Astrocyte (in vitro differentiated cells and primary cell): ENCODE results near the gene PROSER1. TPM values are rescaled to one million over a fixed set of nuclear protein-coding genes. Genes with fewer than 3 reads are reported as not detected.

ENCODE experiments used
- DNase-seq: peaks from one replicate; pipeline ENCODE4 v3.0.0-alpha.2; 2010; ENCODE audit warnings: low read depth
- FAIRE-seq: peaks from 2 replicates; lab custom pipeline; 2011; peaks lifted over from hg19 to GRCh38; lab: Jason Lieb, UNC
- H2AFZ ChIP-seq: 2 replicates; pipeline ENCODE4 v1.6.0; 2012; ENCODE audit warnings: low read depth, low read length, inconsistent platforms
- H3K27ac ChIP-seq: 2 replicates; pipeline ENCODE4 v1.5.1; 2011; ENCODE audit warnings: low read depth, low read length, inconsistent platforms
- H3K27me3 ChIP-seq: 2 replicates; pipeline ENCODE4 v1.6.0; 2011; ENCODE audit warnings: low read length, inconsistent platforms; ENCODE audit not compliant: insufficient read depth
- H3K36me3 ChIP-seq: 2 replicates; pipeline ENCODE4 v1.5.1; 2011; ENCODE audit warnings: low read length, inconsistent platforms; ENCODE audit not compliant: insufficient read depth
- H3K4me1 ChIP-seq: 2 replicates; pipeline ENCODE4 v1.5.1; 2011; ENCODE audit warnings: low read length, inconsistent platforms; ENCODE audit not compliant: insufficient read depth
- H3K4me2 ChIP-seq: 2 replicates; pipeline ENCODE4 v1.6.0; 2012; ENCODE audit warnings: low read length, inconsistent platforms
- H3K4me3 ChIP-seq: 2 replicates; pipeline ENCODE4 v1.5.1; 2011; ENCODE audit warnings: low read depth, mild to moderate bottlenecking, low read length, inconsistent platforms; ENCODE audit not compliant: insufficient read depth
- H3K79me2 ChIP-seq: 2 replicates; pipeline ENCODE4 v1.6.0; 2012; ENCODE audit warnings: mild to moderate bottlenecking, low read length, inconsistent platforms; ENCODE audit not compliant: insufficient read depth
- H3K9ac ChIP-seq: 2 replicates; pipeline ENCODE4 v1.6.0; 2012; ENCODE audit warnings: mild to moderate bottlenecking, low read length, inconsistent platforms
- H3K9me3 ChIP-seq: 2 replicates; pipeline ENCODE4 v1.5.1; 2012; ENCODE audit warnings: low read depth, mild to moderate bottlenecking, low read length, inconsistent platforms; ENCODE audit not compliant: insufficient read depth
- H4K20me1 ChIP-seq: 2 replicates; pipeline ENCODE4 v1.6.0; 2012; ENCODE audit warnings: low read length, inconsistent platforms; ENCODE audit not compliant: insufficient read depth
- H3K27ac Mint-ChIP-seq: one replicate; pipeline ENCODE4 v1.8.0; 2021; ENCODE audit warnings: mild to moderate bottlenecking, mixed read lengths; ENCODE audit not compliant: unreplicated experiment
- H3K27me3 Mint-ChIP-seq: one replicate; pipeline ENCODE4 v1.8.0; 2021; ENCODE audit warnings: low read depth, mixed read lengths; ENCODE audit not compliant: unreplicated experiment
- H3K36me3 Mint-ChIP-seq: one replicate; pipeline ENCODE4 v1.8.0; 2021; ENCODE audit warnings: low read depth, mixed read lengths; ENCODE audit not compliant: unreplicated experiment
- H3K4me1 Mint-ChIP-seq: one replicate; pipeline ENCODE4 v1.8.0; 2021; ENCODE audit warnings: low read depth, mixed read lengths; ENCODE audit not compliant: unreplicated experiment
- H3K4me3 Mint-ChIP-seq: one replicate; pipeline ENCODE4 v1.8.0; 2021; ENCODE audit warnings: mild to moderate bottlenecking, moderate library complexity, mixed read lengths; ENCODE audit not compliant: unreplicated experiment
- H3K9me3 Mint-ChIP-seq: one replicate; pipeline ENCODE4 v1.8.0; 2021; ENCODE audit warnings: mild to moderate bottlenecking, mixed read lengths; ENCODE audit not compliant: unreplicated experiment
- EZH2 ChIP-seq: IDR thresholded peaks from 2 replicates; pipeline ENCODE4 v1.6.1; 2012; ENCODE audit warnings: mild to moderate bottlenecking, low read length, inconsistent platforms; ENCODE audit not compliant: insufficient read depth
- total RNA-seq: library from RNA; stranded (reverse); gene quantifications from 2 replicates; pipeline ENCODE4 v1.2.1, GENCODE V29; 2021
- TF ChIP-seq, protein P1 (sequence below): IDR thresholded peaks from 2 replicates; pipeline ENCODE4 v1.5.1; 2011; ENCODE audit warnings: low read depth, mild to moderate bottlenecking, inconsistent platforms, low read length, moderate library complexity; ENCODE audit not compliant: insufficient read depth

PROSER1 gene
- total RNA-seq, 1 donor from 2014 or later = 35.3 TPM

DNA sequence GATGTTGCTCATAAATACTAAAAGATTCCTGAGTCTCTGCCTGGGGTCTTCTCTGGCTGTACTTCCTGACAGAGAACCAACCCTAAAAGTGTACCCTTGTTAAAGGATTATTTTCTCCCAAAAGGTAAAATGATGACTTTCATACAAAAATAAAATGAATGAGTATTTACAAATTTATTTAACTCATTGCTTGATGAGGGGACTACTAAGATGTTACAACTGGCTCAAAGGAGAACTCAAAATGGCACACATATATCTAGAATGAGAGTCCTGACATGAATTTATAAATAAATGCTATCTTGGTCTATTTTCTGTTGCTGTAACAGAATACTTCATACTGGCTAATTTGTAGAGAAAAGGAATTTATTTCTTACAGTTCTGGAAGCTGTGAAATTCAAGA, 77.7 kb downstream of the PROSER1 start:
- FAIRE-seq (no peak), DNase-seq (no peak)
- Mint-ChIP-seq H3K9me3 (peaks cover 11% of the 10 kb centered on the region), H3K36me3 (no peaks in the 10 kb centered on the region), H3K4me3 (no peak overlapping the region), H3K27me3 (peaks cover 4% of the 10 kb centered on the region), H3K27ac (no peak overlapping the region), H3K4me1 (no peaks in the 10 kb centered on the region)
- H3K27ac ChIP-seq = no peak overlapping the region
- TF ChIP-seq, protein P1, sequence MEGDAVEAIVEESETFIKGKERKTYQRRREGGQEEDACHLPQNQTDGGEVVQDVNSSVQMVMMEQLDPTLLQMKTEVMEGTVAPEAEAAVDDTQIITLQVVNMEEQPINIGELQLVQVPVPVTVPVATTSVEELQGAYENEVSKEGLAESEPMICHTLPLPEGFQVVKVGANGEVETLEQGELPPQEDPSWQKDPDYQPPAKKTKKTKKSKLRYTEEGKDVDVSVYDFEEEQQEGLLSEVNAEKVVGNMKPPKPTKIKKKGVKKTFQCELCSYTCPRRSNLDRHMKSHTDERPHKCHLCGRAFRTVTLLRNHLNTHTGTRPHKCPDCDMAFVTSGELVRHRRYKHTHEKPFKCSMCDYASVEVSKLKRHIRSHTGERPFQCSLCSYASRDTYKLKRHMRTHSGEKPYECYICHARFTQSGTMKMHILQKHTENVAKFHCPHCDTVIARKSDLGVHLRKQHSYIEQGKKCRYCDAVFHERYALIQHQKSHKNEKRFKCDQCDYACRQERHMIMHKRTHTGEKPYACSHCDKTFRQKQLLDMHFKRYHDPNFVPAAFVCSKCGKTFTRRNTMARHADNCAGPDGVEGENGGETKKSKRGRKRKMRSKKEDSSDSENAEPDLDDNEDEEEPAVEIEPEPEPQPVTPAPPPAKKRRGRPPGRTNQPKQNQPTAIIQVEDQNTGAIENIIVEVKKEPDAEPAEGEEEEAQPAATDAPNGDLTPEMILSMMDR = no peak
- TF ChIP-seq EZH2 = no peak
- H4K20me1 ChIP-seq = no peaks in the 10 kb centered on the region
- no peaks in the 10 kb centered on the region for H3K27me3 ChIP-seq
- H3K9ac ChIP-seq = no peak overlapping the region
- no peaks in the 10 kb centered on the region for H3K36me3 ChIP-seq
- no peaks in the 10 kb centered on the region for H3K79me2 ChIP-seq
- no peak overlapping the region for H2AFZ ChIP-seq
- H3K4me2 ChIP-seq = no peak overlapping the region
- no peak overlapping the region for H3K4me3 ChIP-seq
- no peaks in the 10 kb centered on the region for H3K4me1 ChIP-seq
- no peaks in the 10 kb centered on the region for H3K9me3 ChIP-seq

Other genes starting within 250 kb of the PROSER1 start
- gene STOML3, start 47.3 kb downstream of the PROSER1 start, total RNA-seq = not detected in 2 replicates
- gene NHLRC3, start 367 bp upstream of the PROSER1 start, total RNA-seq = 8.2 and 8.4 TPM in 2 replicates